Colonic mucosa (tissue), 4 donors: ENCODE measurements around the gene FBLN5. TPM values are rescaled to one million over a fixed set of nuclear protein-coding genes. Genes with fewer than 3 reads are reported as not detected.

Experiments used
- DNase-seq: peaks from one replicate; pipeline ENCODE4 v3.0.0-alpha.2; 2020
- H3K27ac ChIP-seq: fragments of 200-600 bp; one replicate; pipeline ENCODE4 v1.8.0; 2021
- H3K27me3 ChIP-seq: fragments of 200-600 bp; one replicate; pipeline ENCODE4 v1.8.0; 2021
- H3K36me3 ChIP-seq: fragments of 200-600 bp; one replicate; pipeline ENCODE4 v1.8.0; 2021
- H3K4me1 ChIP-seq: fragments of 200-600 bp; one replicate; pipeline ENCODE4 v1.8.0; 2021; ENCODE audit warnings: mild to moderate bottlenecking
- H3K4me3 ChIP-seq: fragments of 200-600 bp; one replicate; pipeline ENCODE4 v1.8.0; 2021
- H3K9ac ChIP-seq, 2 donors: one replicate each; pipeline ENCODE4 v1.7.0; 2013; ENCODE audit warnings: control low read depth in 2 of 2, low read depth in 2 of 2, low read length in 2 of 2
- H3K9me3 ChIP-seq: fragments of 200-600 bp; one replicate; pipeline ENCODE4 v1.8.0; 2021
- intact Hi-C: fragments of 100-400 bp; cut with DNase I; formaldehyde crosslinking; loops from one replicate; pipeline ENCODE4 v1.14.1; 2022
- total RNA-seq, 2 donors: library from RNA; stranded (reverse); fragmentation: NEBNext Ultra II Directional in 1 of 2; extraction: Animal tissue kit (Norgen Biotek cat#: 25700) in 1 of 2; gene quantifications; one replicate each; pipeline ENCODE4 v1.2.1, GENCODE V29; 2021
- TF ChIP-seq, protein P1 (sequence below): fragments of 200-600 bp; IDR thresholded peaks from one replicate; pipeline ENCODE4 v1.8.0; 2022; ENCODE audit warnings: antibody characterized with exemption, mild to moderate bottlenecking
- donor health status: healthy.
- donor health status: DM: no; HTN: no; CAD: no.
- donor health status: DM: no; HTN: no; CAD: no.

Gene FBLN5
- total RNA-seq, 2 donors from 2014 or later = 4.2 to 14.5 TPM

DNA sequence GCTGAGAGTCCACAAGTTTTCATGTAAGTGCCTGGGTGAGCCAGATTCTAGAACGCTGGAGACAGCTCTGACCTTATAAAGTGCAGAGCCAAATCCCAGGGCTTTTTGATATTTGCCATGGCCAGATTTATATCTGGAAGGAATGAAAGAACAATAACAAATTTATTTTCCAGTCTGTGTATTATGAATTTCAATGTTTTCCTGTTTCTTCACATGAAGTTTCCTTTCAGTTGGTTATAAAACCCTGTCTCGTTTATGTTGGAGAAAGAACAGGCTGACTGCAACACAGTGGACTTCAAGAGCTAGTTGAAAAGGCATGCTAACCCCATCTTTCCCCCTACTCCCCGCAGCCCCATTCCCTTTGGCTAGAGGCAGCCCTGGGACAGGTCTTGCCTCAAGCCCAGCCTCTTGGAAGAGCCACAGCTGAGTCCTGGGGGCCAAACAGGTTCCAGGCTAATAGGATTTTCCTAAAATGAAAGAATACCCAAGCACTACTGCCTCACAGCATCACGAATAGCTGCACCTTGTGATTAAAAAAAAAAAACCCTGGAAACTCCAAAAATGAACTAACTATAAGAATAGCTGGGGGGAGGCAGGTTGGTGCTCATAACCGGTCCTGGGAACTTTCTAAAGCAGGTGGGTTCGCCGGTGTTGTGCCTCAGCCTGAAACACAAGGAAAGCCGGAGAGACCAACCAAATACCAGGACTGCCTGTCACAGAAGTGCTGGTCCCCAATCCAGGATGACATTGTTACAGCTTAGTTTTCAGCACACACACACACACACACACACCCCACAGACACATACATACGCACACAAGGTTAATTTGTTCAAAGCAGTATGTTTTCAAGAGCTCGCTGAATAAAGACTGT, 1.5 kb downstream of the FBLN5 start:
- Histone ChIP-seq H3K27me3 (peaks cover 9% of the 10 kb centered on the region), H3K36me3 (no peaks in the 10 kb centered on the region), H3K9ac (peak overlapping the region; percentile 28 to 39), H3K4me3 (no peak overlapping the region), H3K9me3 (no peaks in the 10 kb centered on the region), H3K4me1 (no peaks in the 10 kb centered on the region), H3K27ac (no peak overlapping the region)
- intact Hi-C loops = no loop called here
- no peak for DNase-seq
- TF ChIP-seq, protein P1, sequence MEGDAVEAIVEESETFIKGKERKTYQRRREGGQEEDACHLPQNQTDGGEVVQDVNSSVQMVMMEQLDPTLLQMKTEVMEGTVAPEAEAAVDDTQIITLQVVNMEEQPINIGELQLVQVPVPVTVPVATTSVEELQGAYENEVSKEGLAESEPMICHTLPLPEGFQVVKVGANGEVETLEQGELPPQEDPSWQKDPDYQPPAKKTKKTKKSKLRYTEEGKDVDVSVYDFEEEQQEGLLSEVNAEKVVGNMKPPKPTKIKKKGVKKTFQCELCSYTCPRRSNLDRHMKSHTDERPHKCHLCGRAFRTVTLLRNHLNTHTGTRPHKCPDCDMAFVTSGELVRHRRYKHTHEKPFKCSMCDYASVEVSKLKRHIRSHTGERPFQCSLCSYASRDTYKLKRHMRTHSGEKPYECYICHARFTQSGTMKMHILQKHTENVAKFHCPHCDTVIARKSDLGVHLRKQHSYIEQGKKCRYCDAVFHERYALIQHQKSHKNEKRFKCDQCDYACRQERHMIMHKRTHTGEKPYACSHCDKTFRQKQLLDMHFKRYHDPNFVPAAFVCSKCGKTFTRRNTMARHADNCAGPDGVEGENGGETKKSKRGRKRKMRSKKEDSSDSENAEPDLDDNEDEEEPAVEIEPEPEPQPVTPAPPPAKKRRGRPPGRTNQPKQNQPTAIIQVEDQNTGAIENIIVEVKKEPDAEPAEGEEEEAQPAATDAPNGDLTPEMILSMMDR = no peak

GRCh38 chr14:91942946-91943345, 4.5 kb downstream of the FBLN5 start:
- Histone ChIP-seq H3K4me3 (no peak overlapping the region), H3K27me3 (peaks cover 9% of the 10 kb centered on the region), H3K9ac (no peak overlapping the region), H3K4me1 (no peaks in the 10 kb centered on the region), H3K9me3 (no peaks in the 10 kb centered on the region), H3K27ac (no peak overlapping the region), H3K36me3 (no peaks in the 10 kb centered on the region)
- DNase-seq = no peak
- TF ChIP-seq, protein P1 = no peak
- intact Hi-C loops = no loop called here

DNA sequence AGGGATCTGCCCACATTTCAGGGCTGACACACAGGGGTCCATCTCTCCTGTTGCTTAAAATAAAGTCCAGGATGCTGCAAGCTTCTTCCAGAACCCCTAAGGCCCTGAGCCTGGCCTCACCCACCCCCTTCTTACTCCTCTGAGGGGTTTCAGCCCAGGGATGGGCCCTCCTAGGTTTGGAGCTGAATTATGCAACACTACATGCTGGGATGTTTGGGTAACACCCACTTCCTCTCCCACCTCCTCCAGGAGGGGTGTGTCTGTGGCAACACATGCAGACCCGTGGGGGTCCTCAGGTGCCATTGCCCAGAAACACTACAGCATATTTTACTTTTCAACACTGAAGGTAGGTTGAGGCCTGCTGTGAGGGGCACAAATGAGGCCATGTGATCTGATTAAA, 5.4 kb downstream of the FBLN5 start:
- H3K27me3 ChIP-seq = peaks cover 7% of the 10 kb centered on the region
- H3K9ac ChIP-seq = no peak overlapping the region
- DNase-seq = no peak
- intact Hi-C loops = no loop called here
- TF ChIP-seq, protein P1 = no peak
- no peak overlapping the region for H3K4me3 ChIP-seq
- H3K4me1 ChIP-seq = no peaks in the 10 kb centered on the region
- no peaks in the 10 kb centered on the region for H3K36me3 ChIP-seq
- H3K27ac ChIP-seq = no peak overlapping the region
- H3K9me3 ChIP-seq = no peaks in the 10 kb centered on the region

DNA sequence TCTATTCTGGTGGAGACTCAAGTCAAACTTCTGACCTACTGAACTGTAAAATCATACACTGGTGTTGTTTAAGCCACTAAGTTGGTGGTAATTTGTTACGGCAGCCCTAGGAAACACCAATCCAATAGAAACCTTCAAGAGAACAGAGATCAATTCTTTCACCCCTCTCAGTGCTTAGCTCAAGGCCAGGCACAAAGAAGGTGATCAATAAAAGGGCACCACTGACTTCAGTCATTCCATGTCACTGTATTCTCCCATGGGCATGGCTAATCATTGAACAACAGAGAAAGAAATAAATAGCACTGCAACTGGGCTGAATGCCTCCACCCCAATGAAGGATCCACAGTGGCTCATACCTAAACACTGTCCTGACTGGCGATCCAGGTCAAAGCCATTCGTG, 7.3 kb downstream of the FBLN5 start:
- Histone ChIP-seq H3K36me3 (no peaks in the 10 kb centered on the region), H3K4me1 (no peaks in the 10 kb centered on the region), H3K9ac (no peak overlapping the region), H3K27ac (no peak overlapping the region), H3K4me3 (no peak overlapping the region), H3K9me3 (no peaks in the 10 kb centered on the region), H3K27me3 (no peaks in the 10 kb centered on the region)
- TF ChIP-seq, protein P1 = no peak
- intact Hi-C loops = no loop called here
- DNase-seq = no peak

GRCh38 chr14:91935586-91935985, 11.9 kb downstream of the FBLN5 start:
- no peak for DNase-seq
- no peaks in the 10 kb centered on the region for H3K9me3 ChIP-seq
- H3K4me3 ChIP-seq = no peak overlapping the region
- no peaks in the 10 kb centered on the region for H3K27me3 ChIP-seq
- H3K27ac ChIP-seq = no peak overlapping the region
- no peaks in the 10 kb centered on the region for H3K36me3 ChIP-seq
- no peak overlapping the region for H3K9ac ChIP-seq
- intact Hi-C loops = no loop called here
- TF ChIP-seq, protein P1 = no peak
- H3K4me1 ChIP-seq = no peaks in the 10 kb centered on the region
